ENCODE results near the gene DBNDD1.
"Not testable (repeated sequence)": the region's sequence is repeated elsewhere in the genome, so short reads cannot be mapped to it uniquely, and the experiment has no call there.

The DBNDD1 gene, protein sequence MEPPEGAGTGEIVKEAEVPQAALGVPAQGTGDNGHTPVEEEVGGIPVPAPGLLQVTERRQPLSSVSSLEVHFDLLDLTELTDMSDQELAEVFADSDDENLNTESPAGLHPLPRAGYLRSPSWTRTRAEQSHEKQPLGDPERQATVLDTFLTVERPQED

DNA sequence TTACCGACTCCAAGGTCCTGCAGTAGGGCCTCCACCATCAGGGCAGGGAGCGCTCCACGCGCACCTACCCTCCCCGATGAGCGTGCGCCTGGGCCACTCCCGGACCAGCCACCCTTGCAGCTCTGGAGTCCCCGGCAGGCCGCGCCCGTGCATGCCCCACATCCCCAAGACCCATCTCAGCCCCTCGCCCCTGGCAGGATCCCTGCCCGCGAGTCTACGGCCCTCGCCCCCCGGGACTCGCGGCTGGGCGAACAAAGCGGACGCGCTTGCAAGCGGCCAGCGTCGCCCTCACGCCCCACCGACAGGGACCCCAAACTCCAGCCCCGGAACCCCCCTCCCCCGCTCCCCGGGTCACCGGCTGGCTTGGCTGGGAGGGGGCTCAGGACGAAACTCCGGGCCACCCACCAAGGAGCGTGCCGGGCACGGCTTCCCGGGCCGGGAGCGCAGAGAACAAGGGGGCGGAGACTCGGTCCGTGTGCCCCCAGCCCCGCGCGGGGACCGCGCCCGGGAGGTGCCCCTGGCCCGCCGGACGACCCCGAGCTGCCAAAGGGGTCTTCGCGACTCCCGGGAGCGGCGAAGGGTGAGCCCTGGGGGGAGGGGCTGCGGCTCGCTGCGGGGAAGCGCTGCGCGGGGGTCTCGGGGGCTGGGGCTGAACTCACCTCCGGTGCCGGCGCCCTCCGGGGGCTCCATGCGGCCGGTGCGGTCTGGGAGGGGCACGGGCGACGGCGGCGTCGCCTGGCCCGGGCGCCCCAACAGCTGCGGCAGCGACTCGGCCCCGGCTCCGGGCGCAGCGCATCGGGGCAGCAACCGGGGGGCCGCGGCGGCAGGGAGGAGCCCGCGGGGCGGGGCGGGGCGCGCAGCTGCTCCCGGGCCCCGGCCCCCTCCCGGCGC lies at the start of gene DBNDD1:
TSS of gene DBNDD1 (minus strand) at position 805 of the 891 bp plus-strand sequence. CDS start at position 690, 115 bp downstream.
- no peak for DNase-seq (ENCODE audit: low spot score)

DNA sequence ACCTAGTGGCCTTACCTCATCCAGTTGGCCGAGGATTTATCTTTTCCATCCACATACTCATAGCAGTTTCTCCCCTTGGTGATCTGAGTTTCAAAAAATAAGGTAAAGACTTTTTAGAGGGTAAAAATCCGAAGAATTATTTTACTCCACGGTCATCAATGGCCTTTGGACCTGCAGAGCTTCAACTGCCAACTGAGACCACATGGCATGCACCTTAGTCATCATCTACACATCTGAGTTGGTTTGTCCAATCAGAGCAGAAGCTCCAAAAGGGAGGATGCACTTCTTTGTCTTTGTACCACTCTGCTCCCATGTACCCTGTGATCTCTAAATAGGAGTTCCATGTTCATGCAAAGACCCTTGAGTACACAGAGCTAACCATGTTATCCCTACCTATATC lies 42.2 kb upstream of the DBNDD1 start:
- DNase-seq (ENCODE audit: low spot score), result no peak

DNA sequence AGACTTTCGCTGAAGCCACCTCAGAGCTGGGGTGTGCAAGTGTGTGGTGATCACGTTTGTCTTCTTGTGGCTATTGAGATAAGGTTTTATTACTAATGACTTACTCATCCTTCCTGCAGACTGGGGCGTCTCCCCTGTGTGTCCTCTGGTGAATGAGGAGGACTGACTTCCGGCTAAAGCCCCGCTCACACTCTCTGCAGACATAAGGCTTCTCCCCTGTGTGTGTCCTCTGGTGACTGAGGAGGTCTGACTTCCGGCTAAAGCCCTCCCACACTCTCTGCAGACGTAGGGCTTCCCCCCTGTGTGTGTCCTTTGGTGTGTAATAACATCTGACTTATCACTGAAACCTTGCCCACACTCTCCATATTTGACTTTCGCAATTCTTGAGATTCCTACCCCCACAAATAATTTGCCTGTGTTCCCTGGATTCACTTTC lies 38.5 kb upstream of the DBNDD1 start:
- DNase-seq (ENCODE audit: low spot score), result no peak

DNA sequence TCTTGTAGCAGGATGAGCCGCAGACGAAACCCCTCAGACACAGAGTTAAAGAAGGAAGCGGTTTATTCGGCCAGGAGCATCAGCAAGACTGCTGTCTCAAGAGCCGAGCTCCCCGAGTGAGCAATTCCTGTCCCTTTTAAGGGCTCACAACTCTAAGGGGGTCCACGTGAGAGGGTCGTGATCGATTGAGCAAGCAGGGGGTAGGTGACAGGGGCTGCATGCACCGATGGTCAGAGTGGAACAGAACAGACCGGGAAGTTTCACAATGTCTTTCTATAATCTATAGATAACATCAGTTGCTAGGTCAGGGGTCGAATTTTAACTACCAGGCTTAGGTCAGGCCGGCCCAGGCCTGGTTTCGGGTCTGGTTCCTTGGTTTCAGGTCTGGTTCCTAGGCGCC lies 37.3 kb upstream of the DBNDD1 start:
- not testable (repeated sequence) for DNase-seq (ENCODE audit: low spot score)

DNA sequence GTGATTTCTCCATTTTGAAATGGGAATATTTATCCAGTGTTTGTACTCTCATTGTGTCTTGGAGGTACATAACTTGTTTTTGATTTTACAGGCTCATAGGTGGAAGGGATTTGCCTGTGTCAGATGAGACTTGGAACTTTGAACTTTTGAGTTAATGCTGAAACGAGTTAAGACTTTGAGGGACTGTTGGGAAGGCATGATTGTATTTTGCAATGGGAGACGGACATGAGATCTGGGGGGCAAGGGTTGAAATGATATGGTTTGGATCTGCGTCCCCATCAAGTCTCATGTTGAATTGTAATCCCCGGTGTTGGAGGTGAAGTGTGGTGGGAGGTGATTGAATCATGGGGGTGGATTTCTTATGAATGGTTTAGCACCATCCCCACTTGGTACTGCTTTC lies 36.1 kb upstream of the DBNDD1 start:
- DNase-seq (ENCODE audit: low spot score), result no peak

DNA sequence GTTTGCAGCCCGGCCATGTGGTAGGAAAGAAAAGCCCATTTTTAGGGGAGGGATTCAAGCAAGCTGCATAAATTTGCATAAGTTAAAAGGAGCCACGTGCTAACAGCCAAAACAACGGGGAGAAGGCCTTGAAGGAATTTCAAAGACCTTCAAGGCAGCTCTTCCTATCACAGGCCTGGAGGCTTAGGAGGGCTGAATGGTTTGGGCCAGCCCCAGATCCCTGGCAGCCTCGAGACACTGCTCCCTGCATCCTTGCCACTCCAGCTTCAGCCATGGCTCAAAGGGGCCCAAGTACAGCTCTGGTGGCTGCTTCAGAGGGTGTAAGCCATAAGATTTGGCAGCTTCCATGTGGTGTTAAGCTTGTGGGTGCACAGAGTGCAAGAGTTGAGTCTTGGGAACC lies 35.3 kb upstream of the DBNDD1 start:
- no peak for DNase-seq (ENCODE audit: low spot score)

DNA sequence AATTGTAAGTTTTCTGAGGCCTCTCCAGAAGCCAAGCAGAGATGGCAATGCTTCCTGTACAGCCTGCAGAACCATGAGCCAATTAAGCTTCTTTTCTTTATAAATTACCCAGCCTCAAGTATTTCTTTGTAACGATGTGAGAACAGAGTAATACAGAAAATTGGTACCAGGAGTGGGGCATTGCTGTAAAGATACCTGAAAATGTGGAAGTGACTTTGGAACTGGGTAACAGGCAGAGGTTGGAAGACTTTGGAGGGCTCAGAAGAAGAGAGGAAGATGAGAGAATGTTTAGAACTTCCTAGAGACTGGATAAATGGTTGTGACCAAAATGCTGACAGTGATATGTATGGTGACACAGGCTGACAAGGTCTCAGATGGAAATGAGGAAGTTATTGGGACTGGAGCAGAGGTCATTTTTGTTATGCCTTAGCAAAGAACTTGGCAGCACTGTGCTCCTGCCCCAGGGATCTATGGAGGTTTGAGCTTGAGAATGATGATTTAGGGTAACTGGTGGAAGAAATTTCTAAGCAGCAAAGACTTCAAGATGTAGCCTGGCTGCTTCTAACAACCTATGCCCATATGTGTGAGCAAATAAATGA lies 34.7 kb upstream of the DBNDD1 start:
- no peak for DNase-seq (ENCODE audit: low spot score)

DNA sequence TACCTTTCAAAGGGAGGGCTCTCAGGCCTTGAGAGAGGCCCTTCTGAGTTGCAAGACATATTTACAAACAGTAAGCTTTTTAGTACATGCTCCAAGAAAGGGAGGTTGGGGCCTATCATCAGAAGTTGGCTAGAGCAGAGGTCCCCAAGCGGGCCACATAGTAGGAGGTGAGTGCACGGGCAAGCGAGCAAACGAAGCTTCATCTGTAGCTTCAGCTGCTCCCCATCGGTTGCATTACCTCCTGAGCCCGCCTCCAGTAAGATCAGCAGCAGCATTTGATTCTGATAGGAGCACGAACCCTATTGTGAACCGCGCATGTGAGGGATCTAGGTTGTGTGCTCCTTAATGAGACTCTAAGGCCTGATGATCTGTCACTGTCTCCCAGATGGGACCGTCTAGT lies 31.7 kb upstream of the DBNDD1 start:
- DNase-seq (ENCODE audit: low spot score), result no peak

DNA sequence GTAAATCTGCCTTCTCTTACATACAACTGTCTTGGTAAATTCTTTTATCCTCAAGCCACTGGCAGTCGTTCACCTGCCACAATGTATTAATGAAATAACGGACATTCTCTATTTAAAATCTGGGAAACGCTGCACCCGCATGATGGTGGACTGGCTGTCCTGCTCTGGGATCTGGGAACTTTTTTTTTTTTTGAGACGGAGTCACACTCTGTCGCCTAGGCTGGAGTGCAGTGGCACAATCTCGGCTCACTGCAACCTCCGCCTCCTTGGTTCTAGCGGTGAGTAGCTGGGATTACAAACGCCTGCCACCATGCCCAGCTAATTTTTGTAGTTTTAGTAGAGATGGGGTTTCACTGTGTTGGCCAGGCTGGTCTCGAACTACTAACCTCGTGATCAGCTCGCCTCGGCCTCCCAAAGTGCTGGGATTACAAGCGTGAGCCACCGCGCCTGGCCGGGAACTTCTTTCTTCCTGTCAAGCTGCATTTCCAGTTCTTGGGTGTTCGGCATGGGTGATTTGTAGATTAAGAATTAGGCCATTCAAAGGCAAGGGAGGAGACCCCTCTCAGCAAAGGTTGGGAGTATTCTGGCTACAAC lies 29.6 kb upstream of the DBNDD1 start:
- DNase-seq (ENCODE audit: low spot score), result no peak

DNA sequence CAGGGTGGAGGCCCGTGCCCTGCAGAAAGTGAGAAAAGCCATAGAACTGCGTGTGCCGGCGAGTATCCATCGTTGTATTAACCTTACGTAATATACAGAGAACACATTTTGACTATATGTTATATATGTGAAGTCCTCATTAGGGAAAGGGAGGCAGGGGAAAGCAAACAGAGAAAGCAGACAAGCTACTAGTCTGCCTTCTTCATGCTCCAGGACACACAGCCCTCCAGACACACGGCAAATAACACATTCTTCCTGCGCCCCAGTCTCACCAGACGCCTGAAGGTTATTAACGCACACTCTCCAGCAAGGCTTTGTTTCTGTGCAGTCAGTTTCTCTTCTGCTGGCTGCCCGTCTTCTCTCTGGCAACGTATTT lies 29.1 kb upstream of the DBNDD1 start:
- DNase-seq (ENCODE audit: low spot score), result no peak

DNA sequence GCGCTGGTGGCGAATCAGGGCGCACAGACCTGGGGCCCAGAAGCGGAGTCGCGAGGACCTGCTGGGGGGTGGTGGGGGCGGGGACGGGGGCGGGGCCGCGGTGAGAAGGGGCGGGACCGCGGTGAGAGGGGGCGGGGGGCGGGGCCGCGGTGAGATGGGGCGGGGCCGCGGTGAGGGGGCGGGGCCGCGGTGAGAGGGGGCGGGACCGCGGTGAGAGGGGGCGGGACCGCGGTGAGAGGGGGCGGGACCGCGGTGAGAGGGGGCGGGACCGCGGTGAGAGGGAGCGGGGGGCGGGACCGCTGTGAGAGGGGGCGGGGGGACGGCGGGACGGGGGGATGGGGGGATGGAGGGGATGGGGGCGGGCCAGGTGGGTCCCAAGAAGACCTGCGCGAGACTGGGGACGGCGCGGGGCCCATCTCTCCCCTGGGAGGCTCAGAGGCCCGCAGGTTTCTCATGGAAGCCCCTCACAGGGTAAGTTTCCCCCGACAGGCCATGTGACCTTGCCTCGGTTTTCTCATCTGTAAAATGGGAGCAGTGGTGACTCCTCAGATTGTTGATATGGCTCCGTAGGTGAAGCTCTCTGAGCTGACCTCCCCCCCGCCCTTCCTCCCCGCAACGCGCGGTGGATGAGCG lies 28.6 kb upstream of the DBNDD1 start:
- DNase-seq (ENCODE audit: low spot score), result no peak

DNA sequence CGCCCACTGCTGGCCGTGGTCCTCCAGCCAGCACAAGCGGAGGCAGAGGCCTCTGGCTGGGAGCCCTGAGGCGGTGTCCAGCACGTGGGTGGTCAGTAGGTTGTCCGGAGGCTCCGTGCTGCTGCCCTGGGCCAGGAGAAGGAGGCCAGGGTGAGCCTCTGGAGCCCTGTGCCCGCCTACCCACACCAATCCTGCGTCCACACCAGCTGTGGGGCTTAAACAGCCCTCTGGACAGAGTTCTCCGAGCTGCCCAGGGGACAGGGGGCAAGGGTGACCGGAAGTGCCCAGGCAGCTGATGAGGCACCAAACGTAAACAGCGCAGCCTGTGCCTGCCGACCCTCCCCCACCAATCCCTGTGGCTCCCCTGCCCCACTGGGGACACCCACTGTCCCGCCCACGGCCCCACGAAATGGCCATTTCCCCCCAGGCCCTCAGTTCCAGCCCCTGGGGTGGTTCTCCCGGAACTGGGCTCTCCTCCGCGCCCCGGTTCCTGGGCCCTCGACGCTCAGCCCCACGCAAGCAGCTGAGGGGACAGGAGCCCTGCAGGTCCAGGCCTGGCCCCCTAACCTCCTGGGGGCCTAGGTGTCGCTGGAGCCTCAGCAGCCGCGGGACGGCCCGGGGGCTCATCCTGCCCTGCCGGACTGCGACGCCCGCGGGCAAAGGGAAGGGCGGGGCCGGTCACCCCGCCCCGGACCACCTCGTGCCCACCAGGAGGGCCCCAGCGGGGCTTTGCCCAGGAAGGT lies 27.9 kb upstream of the DBNDD1 start:
- no peak for DNase-seq (ENCODE audit: low spot score)

DNA sequence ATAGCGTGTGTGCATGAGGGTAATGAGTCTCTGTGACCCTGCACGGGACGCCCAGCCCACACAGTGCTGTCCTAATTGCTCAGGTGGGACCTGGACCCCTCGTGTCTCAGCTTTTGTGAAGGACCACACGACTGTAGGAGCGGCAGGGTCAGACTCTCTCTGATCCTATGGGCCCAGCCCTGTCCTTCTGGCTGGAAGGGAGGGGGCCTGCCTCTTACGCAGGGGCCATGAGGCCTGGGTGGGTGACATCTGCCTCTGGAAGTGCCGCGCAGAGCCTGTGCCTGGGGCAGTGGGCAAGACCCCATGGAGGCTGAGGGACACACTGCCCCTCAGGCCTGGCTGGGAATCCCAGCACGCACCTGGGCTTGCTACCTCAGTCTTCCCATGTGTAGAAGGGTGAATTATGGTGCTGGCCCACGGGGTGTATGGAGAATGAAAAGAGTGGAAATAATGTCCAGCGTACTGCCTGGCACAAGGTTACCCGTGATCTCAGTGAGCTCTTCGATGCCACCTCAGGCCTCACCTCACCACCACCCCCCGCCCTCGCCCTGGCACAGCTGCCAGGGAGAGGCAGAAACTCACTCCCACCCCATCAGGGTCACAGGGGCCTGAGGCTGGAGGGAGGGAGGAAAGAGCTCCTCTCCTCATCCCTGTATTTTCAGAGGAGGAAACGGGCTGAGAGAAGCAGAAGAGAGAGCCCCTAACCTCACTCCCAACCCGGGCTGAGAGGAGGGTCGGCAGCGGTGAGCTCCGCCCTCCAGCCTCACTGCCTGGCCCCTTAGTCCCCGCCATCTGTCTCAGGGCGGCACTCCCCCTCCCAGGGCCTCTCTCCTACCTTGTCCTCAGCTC lies 27.1 kb upstream of the DBNDD1 start:
- no peak for DNase-seq (ENCODE audit: low spot score)

DNA sequence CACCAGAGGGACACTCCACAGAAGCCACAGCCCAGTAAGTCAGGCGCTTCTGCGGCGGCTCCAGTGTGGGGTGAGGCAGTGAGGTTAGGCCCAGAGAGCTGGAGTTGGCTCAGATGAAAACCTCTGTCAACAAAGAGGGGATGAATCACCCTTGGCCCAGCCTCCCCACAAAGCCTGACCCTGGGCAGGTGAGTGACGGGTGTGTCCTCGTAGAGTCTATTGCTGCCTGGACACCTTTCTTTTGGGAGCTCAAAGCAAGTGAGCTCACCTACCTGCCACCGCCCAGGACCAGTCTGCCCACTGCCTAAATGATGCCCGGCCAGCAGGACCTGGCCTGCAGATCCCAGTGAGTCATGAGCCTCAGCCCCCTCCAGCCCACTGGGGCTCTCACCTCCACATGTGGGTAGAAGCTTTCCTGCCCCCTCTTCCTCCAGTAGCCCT lies 24.9 kb upstream of the DBNDD1 start:
- peak; percentile 79 for DNase-seq (ENCODE audit: low spot score)

DNA sequence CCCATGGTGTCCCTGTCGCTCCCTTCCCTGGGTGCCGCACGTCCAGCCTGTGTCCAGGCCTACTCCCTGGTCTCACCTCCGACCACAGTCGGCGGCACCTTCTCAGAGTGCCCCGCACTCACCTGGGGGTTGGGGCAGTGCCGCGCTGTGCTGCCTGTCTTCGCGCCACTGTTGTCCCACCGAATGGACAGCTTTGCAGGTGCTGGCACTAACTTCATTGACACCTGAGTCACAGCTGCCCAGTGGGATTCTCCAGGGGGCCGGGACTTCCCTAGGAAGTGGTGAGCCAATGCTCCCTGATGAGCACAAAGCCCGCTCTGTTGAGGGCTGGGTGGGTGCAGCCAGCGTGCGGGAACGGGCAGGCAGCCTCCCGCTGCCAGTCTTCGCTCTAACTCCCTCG lies 24.3 kb upstream of the DBNDD1 start:
- no peak for DNase-seq (ENCODE audit: low spot score)

DNA sequence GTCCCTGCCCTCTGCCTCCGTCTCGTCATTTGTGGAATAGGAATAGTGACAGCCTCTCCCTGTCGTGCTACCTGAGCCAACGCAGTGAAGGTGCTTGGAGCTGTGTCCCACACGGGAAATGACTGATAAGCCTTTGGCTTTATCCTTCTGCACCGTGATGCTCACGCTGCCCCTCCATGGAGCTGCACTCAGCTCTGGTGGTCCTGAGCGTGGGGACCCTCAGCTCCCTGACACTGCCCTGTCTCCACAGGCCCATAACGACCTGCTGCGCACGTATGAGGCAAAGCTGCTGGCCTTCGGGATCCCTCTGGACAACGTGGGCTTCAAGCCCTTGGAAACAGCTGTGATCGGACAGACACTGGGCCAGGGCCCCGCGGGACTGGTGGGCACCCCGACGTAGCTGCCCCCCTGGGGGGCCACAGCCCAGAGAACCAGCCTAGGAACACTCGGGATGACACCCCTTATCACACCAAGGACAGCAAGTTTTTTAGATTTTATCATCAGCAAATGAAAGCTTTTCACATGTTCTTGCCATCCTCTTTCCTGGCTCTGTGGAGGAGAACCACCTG lies 23.8 kb upstream of the DBNDD1 start:
- DNase-seq (ENCODE audit: low spot score), result no peak

DNA sequence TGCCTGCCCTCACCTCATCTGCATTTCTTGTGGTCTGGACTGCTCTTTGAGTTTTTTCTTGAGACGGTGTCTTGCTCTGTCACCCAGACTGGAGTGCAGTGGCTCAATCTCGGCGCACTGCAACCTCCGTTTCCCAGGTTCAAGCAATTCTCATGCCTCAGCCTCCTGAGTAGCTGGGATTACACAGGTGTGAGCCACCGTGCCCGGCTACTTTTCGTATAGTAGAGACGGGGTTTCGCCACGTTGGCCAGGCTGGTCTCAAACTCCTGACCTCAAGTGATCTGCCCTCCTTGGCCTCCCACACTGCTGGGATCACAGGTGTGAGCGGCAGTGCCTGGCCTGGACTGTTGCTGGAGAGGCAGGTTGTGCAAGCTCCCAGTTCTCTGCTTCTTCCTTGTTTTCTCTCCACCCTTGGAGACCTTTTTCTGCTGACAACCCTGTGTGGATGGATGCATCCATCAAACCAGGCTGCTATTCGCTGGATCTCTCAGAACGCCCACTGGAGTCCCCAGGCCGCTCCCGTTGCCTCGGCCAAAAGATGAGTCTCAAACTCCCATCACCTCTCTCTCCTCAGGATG lies 22.7 kb upstream of the DBNDD1 start:
- DNase-seq (ENCODE audit: low spot score), result no peak

DNA sequence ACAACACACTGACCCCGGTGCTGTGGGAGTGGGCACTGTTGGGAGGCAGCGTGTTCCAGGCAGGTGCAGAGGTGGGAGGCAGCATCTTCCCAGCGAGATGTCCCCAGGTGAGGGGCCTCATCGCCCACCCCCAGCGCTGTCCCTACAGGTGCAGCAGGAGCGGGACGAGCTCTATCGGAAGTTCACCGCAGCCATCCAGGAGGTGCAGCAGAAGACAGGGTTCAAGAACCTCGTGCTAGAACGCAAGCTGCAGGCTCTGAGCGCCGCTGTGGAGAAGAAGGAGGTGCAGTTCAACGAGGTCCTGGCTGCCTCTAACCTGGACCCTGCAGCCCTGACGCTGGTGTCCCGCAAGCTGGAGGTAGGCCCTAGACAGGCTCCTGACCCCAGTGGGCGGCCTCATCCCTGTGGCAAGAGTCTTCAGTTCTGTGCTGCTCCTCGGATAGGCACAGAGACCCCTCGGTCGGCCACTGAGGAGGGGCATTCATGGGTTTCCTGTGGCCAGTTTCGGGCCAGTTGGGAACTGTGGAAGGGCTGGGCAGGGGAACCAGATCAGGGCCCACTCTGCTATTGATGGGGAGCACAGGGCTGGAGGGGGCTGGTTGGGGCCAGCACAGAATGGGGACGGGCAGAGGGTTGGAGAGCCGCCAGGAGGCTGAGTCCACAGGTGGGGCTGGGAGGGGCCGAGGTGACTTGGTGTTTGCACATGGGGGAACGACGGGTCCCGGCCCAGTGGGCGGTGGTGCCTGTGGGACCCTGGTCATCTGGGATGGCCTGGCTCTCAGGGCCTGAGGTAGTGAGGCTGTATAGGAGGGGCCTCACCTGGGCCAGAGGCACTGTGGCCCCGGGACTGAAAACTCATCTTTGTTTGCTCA lies 21.1 kb upstream of the DBNDD1 start:
- DNase-seq (ENCODE audit: low spot score), result no peak

DNA sequence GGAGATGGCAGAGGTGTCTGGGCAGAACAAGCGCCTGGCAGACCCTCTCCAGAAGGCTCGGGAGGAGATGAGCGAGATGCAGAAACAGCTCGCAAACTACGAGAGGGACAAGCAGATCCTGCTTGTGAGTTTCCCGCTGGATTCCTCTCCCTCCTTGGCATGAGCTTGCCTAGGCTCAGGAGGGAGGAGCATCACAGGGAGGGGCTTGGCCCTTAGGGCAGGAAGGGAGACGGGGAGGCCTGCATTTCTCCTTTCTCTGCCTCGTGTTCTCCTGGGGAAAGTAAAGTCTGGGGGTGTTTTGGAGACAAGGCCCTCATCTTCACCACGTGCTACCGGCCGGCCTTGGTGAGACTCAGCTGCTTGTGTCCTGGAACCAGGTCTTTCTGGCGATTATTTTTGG lies 18.0 kb upstream of the DBNDD1 start:
- DNase-seq (ENCODE audit: low spot score), result no peak

All from LoVo (cell line).